K562 (cell line): ENCODE data around the gene KCTD19.

Experiments
- ATF3 ChIP-seq, 2 experiments: fragments of 450-650 bp in 1 of 2; sonication (generic) in 1 of 2; formaldehyde crosslinking in 1 of 2; IDR thresholded peaks in 1 of 2; conservative IDR thresholded peaks in 1 of 2; 2 replicates each; pipeline versions ENCODE4 v1.6.1 to v1.8.1; 2016 to 2023; ENCODE audit warnings: mild to moderate bottlenecking in 2 of 2, moderate library complexity in 2 of 2, inconsistent platforms in 1 of 2, missing genetic modification reagents in 1 of 2
- BRCA1 ChIP-seq, 2 experiments: fragments of 450-650 bp in 1 of 2; sonication (generic) in 1 of 2; formaldehyde crosslinking in 1 of 2; IDR thresholded peaks; 2 replicates each; pipeline versions ENCODE4 v1.5.0 to v1.6.1; 2017 to 2020; ENCODE audit warnings: mild to moderate bottlenecking in 1 of 2, missing genetic modification reagents in 1 of 2
- C11orf30 ChIP-seq: fragments of 450-650 bp; IDR thresholded peaks from 2 replicates; pipeline ENCODE4 v1.6.1; 2016; ENCODE audit warnings: low read depth, mild to moderate bottlenecking
- CTCF ChIP-seq, 3 experiments: IDR thresholded peaks in 2 of 3; conservative IDR thresholded peaks in 1 of 3; 2 replicates each; pipeline ENCODE4 v1.5.1; 2011 to 2012; ENCODE audit warnings: low read length in 3 of 3, mild to moderate bottlenecking in 3 of 3, control low read depth in 2 of 3, improper control_type of control experiment in 1 of 3, inconsistent platforms in 1 of 3, low read depth in 1 of 3, mixed read lengths in 1 of 3, moderate library complexity in 1 of 3; ENCODE audit not compliant: insufficient read depth in 2 of 3
- GTF2B ChIP-seq: IDR thresholded peaks from 2 replicates; pipeline ENCODE4 v1.6.1; 2011; ENCODE audit not compliant: insufficient read length; ENCODE audit errors: extremely low read depth
- MYC ChIP-seq, 2 experiments: fragments of 250-450 bp in 1 of 2; sonication (Bioruptor Pico) in 1 of 2; IDR thresholded peaks; 2 replicates each; pipeline versions ENCODE4 v1.5.1 to v1.6.1; 2012 to 2021; ENCODE audit warnings: low read depth in 2 of 2, borderline replicate concordance in 1 of 2, improper control_type of control experiment in 1 of 2, low read length in 1 of 2, mild to moderate bottlenecking in 1 of 2, moderate library complexity in 1 of 2
- ZFP36 ChIP-seq: fragments of 150-350 bp; IDR thresholded peaks from 2 replicates; pipeline ENCODE4 v1.6.1; 2018; ENCODE audit warnings: low read length, low read depth; ENCODE audit not compliant: partially characterized antibody

- TF ChIP-seq MYC (IDR thresholded peaks at IDR 0.05; ENCODE audit: low read depth, low read length) (no peak), MYC (CRISPR knock-in tag; IDR thresholded peaks at IDR 0.05; ENCODE audit: borderline replicate concordance, low read depth) (no peak), GTF2B (no peak), ATF3 (IDR thresholded peaks at IDR 0.05) (no peak), ATF3 (CRISPR knock-in tag; conservative IDR thresholded peaks at IDR 0.05) (no peak), ZFP36 (no peak), CTCF (IDR thresholded peaks at IDR 0.05 in 2 of 3, conservative IDR thresholded peaks at IDR 0.05 in 1 of 3; ENCODE audit: insufficient read depth in 2 of 3, low read depth in 1 of 3, low read length in 3 of 3) (no peak), BRCA1 (IDR thresholded peaks at IDR 0.05) (no peak), BRCA1 (CRISPR knock-in tag; IDR thresholded peaks at IDR 0.05) (no peak), C11orf30 (no peak)
These were observed 73.7 kb downstream of the KCTD19 start for GRCh38 chr16:67252609-67253497.
